K562 (cell line): ENCODE results near the gene OR2B6. TPM values are rescaled to one million over a fixed set of nuclear protein-coding genes. Genes with fewer than 3 reads are reported as not detected.

ENCODE experiments used
- ATAC-seq: fragments of 200-7000 bp; cut with Tn5 transposase; 3 replicates; pipeline ENCODE4 v1.9.1; 2020; ENCODE audit warnings: moderate library complexity
- BruUV-seq: library from RNA; stranded (reverse); fragments of 400-500 nt; replicated peaks from 2 replicates; lab custom pipeline; 2021; lab: Mats Ljungman, UMichigan
- CTCF ChIA-PET: fragments of 300-600 bp; formaldehyde crosslinking; extraction: SDS; loops from one replicate; lab custom pipeline; 2021; ENCODE audit warnings: low intra/inter-chr PET ratio; lab: Yijun Ruan, JAX
- POLR2A ChIA-PET: fragments of 300-600, 350-650 bp; sonication (Branson Sonifier 250); formaldehyde crosslinking; extraction: SDS; loops from one replicate; lab custom pipeline; 2021; ENCODE audit warnings: antibody characterized with exemption, inconsistent platforms; lab: Yijun Ruan, JAX
- DNase-seq, 4 experiments: peaks; one replicate each; pipeline versions ENCODE4 v3.0.0 to v3.0.0-alpha.2; 2011 to 2018; ENCODE audit warnings: low spot score in 3 of 4, mixed read lengths in 3 of 4; ENCODE audit errors: extremely low read depth in 1 of 4
- FAIRE-seq: peaks from 2 replicates; lab custom pipeline; 2011; peaks lifted over from hg19 to GRCh38; lab: Jason Lieb, UNC
- H2AFZ ChIP-seq: 2 replicates; pipeline ENCODE4 v1.6.0; 2011; ENCODE audit warnings: low read depth, low read length, control low read depth, inconsistent platforms
- H3K27ac ChIP-seq: fragments of 200-600 bp; 3 replicates; pipeline ENCODE4 v1.8.0; 2011; ENCODE audit warnings: low read depth, mild to moderate bottlenecking, control low read depth, inconsistent platforms, low read length, moderate library complexity, mixed read lengths; ENCODE audit errors: extremely low read depth
- H3K27me3 ChIP-seq, 2 experiments: fragments of 300-600 bp in 1 of 2; 2 replicates in 1 of 2; 3 replicates in 1 of 2; pipeline versions ENCODE4 v1.6.0 to v1.8.0; 2011; ENCODE audit warnings: inconsistent platforms in 2 of 2, low read length in 2 of 2, mild to moderate bottlenecking in 1 of 2, mixed read lengths in 1 of 2, moderate library complexity in 1 of 2; ENCODE audit not compliant: control insufficient read depth in 2 of 2, insufficient read depth in 2 of 2
- H3K36me3 ChIP-seq: fragments of 300-600 bp; 3 replicates; pipeline ENCODE4 v1.8.0; 2011; ENCODE audit warnings: mild to moderate bottlenecking, low read length, inconsistent platforms; ENCODE audit not compliant: control insufficient read depth, insufficient read depth
- H3K4me1 ChIP-seq, 2 experiments: fragments of 200-600 bp in 1 of 2; replicated peaks in 1 of 2; 2 replicates in 1 of 2; 3 replicates in 1 of 2; pipeline versions ENCODE4 v1.5.1 to v1.8.0; 2011; ENCODE audit warnings: inconsistent platforms in 2 of 2, low read length in 2 of 2, mild to moderate bottlenecking in 1 of 2, mixed read lengths in 1 of 2, moderate library complexity in 1 of 2; ENCODE audit not compliant: control insufficient read depth in 2 of 2, insufficient read depth in 2 of 2
- H3K4me2 ChIP-seq: 2 replicates; pipeline ENCODE4 v1.6.1; 2011; ENCODE audit warnings: low read length, control low read depth, inconsistent platforms, mixed read lengths; ENCODE audit not compliant: insufficient read depth
- H3K4me3 ChIP-seq: fragments of 200-600 bp; sonication (generic), shearing (Covaris generic); 2 replicates; pipeline ENCODE4 v1.5.1; 2016; ENCODE audit warnings: control low read depth, inconsistent platforms
- H3K79me2 ChIP-seq: fragments of 200-600 bp; 3 replicates; pipeline ENCODE4 v1.8.0; 2011; ENCODE audit warnings: low read length, inconsistent platforms; ENCODE audit not compliant: control insufficient read depth, insufficient read depth
- H3K9ac ChIP-seq, 2 experiments: 2 replicates each; pipeline versions ENCODE4 v1.6.0 to v1.6.1; 2011; ENCODE audit warnings: low read depth in 2 of 2, low read length in 2 of 2, control low read depth in 1 of 2, inconsistent platforms in 1 of 2, mild to moderate bottlenecking in 1 of 2, mixed read lengths in 1 of 2; ENCODE audit not compliant: insufficient read depth in 1 of 2
- H3K9me1 ChIP-seq: one replicate; pipeline ENCODE4 v1.6.0; 2011; ENCODE audit warnings: inconsistent platforms, mild to moderate bottlenecking, low read length, moderate library complexity; ENCODE audit not compliant: control insufficient read depth, insufficient read depth
- H3K9me3 ChIP-seq: replicated peaks from 2 replicates; pipeline ENCODE4 v1.5.1; 2011; ENCODE audit warnings: low read depth, low read length, inconsistent platforms; ENCODE audit not compliant: control insufficient read depth, insufficient read depth
- H4K20me1 ChIP-seq: replicated peaks from 2 replicates; pipeline ENCODE4 v1.6.1; 2011; ENCODE audit warnings: low read length, inconsistent platforms, mixed read lengths; ENCODE audit not compliant: control insufficient read depth, insufficient read depth
- C11orf30 ChIP-seq: fragments of 450-650 bp; IDR thresholded peaks from 2 replicates; pipeline ENCODE4 v1.6.1; 2016; ENCODE audit warnings: low read depth, mild to moderate bottlenecking
- CREM ChIP-seq: IDR thresholded peaks from 2 replicates; pipeline ENCODE4 v1.6.1; 2014; ENCODE audit warnings: antibody characterized with exemption, low read depth
- GABPB1 ChIP-seq: sonication (generic); formaldehyde crosslinking; IDR thresholded peaks from 2 replicates; pipeline ENCODE4 v1.8.0; 2022; ENCODE audit warnings: mild to moderate bottlenecking, missing genetic modification reagents
- KLF13 ChIP-seq: fragments of 450-650 bp; IDR thresholded peaks from 2 replicates; pipeline ENCODE4 v1.6.1; 2016; ENCODE audit warnings: missing genetic modification characterization, low read depth, mild to moderate bottlenecking, missing compliant biosample characterization, moderate library complexity, borderline replicate concordance
- RAD51 ChIP-seq: fragments of 450-650 bp; IDR thresholded peaks from 2 replicates; pipeline ENCODE4 v1.7.1; 2016; ENCODE audit warnings: low read depth, mild to moderate bottlenecking, borderline replicate concordance
- TCF7L2 ChIP-seq: fragments of 150-350 bp; IDR thresholded peaks from 2 replicates; pipeline ENCODE4 v1.6.1; 2016; ENCODE audit warnings: low read depth, mild to moderate bottlenecking, low read length, moderate library complexity
- TFAP4 ChIP-seq: sonication (generic); formaldehyde crosslinking; IDR thresholded peaks from 2 replicates; pipeline ENCODE4 v1.8.0; 2022; ENCODE audit warnings: missing genetic modification reagents, mild to moderate bottlenecking, moderate library complexity, borderline replicate concordance
- ZNF217 ChIP-seq: sonication (generic); formaldehyde crosslinking; IDR thresholded peaks from 2 replicates; pipeline ENCODE4 v1.8.0; 2022; ENCODE audit warnings: mild to moderate bottlenecking, missing genetic modification reagents
- ZNF57 ChIP-seq: fragments of 450-650 bp; formaldehyde crosslinking; IDR thresholded peaks from 2 replicates; pipeline ENCODE4 v1.4.0; 2020; ENCODE audit warnings: mild to moderate bottlenecking, moderate library complexity
- ZNF699 ChIP-seq: fragments of 250-450 bp; sonication (Bioruptor Pico); IDR thresholded peaks from 2 replicates; pipeline ENCODE4 v1.8.0; 2021; ENCODE audit warnings: mild to moderate bottlenecking, moderate library complexity; ENCODE audit not compliant: insufficient replicate concordance
- WGBS: fragments of 100-300 bp; shearing (Covaris generic); methylation state at CpG from one replicate; pipeline ENCODE4 v1.1.6; 2016; ENCODE audit warnings: low coverage, mixed read lengths; ENCODE audit not compliant: insufficient coverage; ENCODE audit errors: missing lambda C conversion rate; 5-methylcytosine and 5-hydroxymethylcytosine counted together
- in situ Hi-C: fragments of 300-500 bp; cut with MboI; formaldehyde crosslinking; loops from 4 replicates; pipeline ENCODE4 v1.15.0; 2018; ENCODE audit warnings: inconsistent platforms, mixed read lengths
- intact Hi-C: fragments of 100-400 bp; cut with micrococcal nuclease; formaldehyde crosslinking; loops from 2 replicates; pipeline ENCODE4 v1.14.2; 2022
- polyA plus RNA-seq, 8 experiments: library from polyadenylated mRNA; depleted of rRNA in 4 of 8; stranded (reverse) in 5 of 8; unstranded in 3 of 8; fragments of >200 nt; fragmentation: Nextera tagmentation in 2 of 8; fragmentation: Illumina TruSeq in 1 of 8; extraction: Ambion mirVana in 2 of 8; extraction: Trizol in 1 of 8; gene quantifications; 2 replicates each; pipeline versions ENCODE4 v1.2.1 to v1.2.3, GENCODE V29; 2011 to 2014; ENCODE audit warnings: inconsistent platforms in 1 of 8, missing spikeins in 1 of 8
- total RNA-seq, 7 experiments: library from RNA; depleted of rRNA in 6 of 7; stranded (reverse); fragments of >200 nt in 6 of 7; fragmentation: Illumina TruSeq in 2 of 7; extraction: Trizol in 2 of 7; gene quantifications; 2 replicates each; pipeline versions ENCODE4 v1.2.1 to v1.2.3, GENCODE V29; 2011 to 2021; ENCODE audit warnings: low replicate concordance in 1 of 7
- TF ChIP-seq, protein P1 (sequence below): fragments of 250-450 bp; sonication (Bioruptor Pico); IDR thresholded peaks from 2 replicates; pipeline ENCODE4 v1.5.0; 2020; ENCODE audit warnings: mild to moderate bottlenecking

The OR2B6 gene
- total and polyA plus RNA-seq, 9 of the 15 experiments (the other 6 are each of a cell fraction or from before 2014, with no cell fraction given) = 1.9 to 18.7 (median 4.4) TPM

DNA sequence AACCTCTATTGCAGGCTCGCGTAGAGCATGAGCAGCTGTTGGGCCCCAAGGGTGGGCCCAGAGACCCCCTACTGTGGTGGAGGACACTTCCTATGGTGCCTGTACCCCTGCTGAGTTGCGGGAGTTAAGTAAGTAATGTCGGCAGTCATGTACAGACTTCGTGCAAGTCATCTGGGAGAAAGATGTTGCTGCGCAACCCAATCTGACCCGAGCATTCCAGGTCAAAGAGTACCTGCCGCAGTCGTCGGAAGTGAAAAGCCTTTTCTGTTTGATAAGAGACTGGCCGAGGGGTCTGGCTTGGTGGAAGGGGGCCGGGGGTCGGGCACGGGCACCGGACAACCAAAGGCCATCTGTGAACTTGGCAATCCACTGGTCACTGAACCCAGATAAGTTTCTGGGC is 44.3 kb downstream of the OR2B6 start:
- Histone ChIP-seq H3K27me3 (no peaks in the 10 kb centered on the region), H3K9me3 (no peaks in the 10 kb centered on the region), H3K27ac (no peak overlapping the region), H2AFZ (no peak overlapping the region), H3K4me1 (peaks cover 8 to 21% of the 10 kb centered on the region in 2 experiments), H3K4me3 (no peak overlapping the region), H3K9ac (no peak overlapping the region), H3K9me1 (no peaks in the 10 kb centered on the region), H4K20me1 (no peaks in the 10 kb centered on the region), H3K79me2 (no peaks in the 10 kb centered on the region), H3K36me3 (no peaks in the 10 kb centered on the region), H3K4me2 (no peak overlapping the region)
- WGBS = 26% methylated on average over 15 of the region's 15 CpGs
- no peak for TF ChIP-seq ZNF217 (CRISPR knock-in tag)
- TF ChIP-seq TFAP4 = 0 out of 2 replicates have a peak, but pooled peaks have one; percentile 13
- FAIRE-seq = no peak
- no TSS peak for BruUV-seq
- ChIA-PET CTCF (no interaction called here), POLR2A (interaction anchor here (1.6 kb wide), 1 partner anchor 12 kb away, joined by 5 read pairs; no protein-coding TSS in a partner anchor)
- ATAC-seq = no peak
- DNase-seq = no peak
- in situ Hi-C loops (no loop called here), intact Hi-C loops (no loop called here)

GRCh38 chr6:28001751-28002150 is 44.7 kb downstream of the OR2B6 start:
- Histone ChIP-seq H3K27me3 (no peaks in the 10 kb centered on the region), H3K9me3 (no peaks in the 10 kb centered on the region), H3K27ac (no peak overlapping the region), H3K79me2 (no peaks in the 10 kb centered on the region), H3K9me1 (no peaks in the 10 kb centered on the region), H3K4me3 (no peak overlapping the region), H3K4me1 (peaks cover 8 to 21% of the 10 kb centered on the region in 2 experiments), H2AFZ (peak overlapping the region; percentile 6; the same call in 1 of the 2 replicates), H3K4me2 (no peak overlapping the region), H3K9ac (no peak overlapping the region), H3K36me3 (no peaks in the 10 kb centered on the region), H4K20me1 (no peaks in the 10 kb centered on the region)
- DNase-seq (no peak), ATAC-seq (no peak), FAIRE-seq (no peak)
- intact Hi-C loops = no loop called here
- 41% methylated on average over 5 of the region's 5 CpGs for WGBS
- ChIA-PET POLR2A (interaction anchor here (0.7 to 1.6 kb wide), 2 partner anchors 12 to 13 kb away, joined by 3 to 5 read pairs; no protein-coding TSS in a partner anchor), CTCF (no interaction called here)
- BruUV-seq = no TSS peak
- in situ Hi-C loops = no loop called here
- TF ChIP-seq, protein P1, sequence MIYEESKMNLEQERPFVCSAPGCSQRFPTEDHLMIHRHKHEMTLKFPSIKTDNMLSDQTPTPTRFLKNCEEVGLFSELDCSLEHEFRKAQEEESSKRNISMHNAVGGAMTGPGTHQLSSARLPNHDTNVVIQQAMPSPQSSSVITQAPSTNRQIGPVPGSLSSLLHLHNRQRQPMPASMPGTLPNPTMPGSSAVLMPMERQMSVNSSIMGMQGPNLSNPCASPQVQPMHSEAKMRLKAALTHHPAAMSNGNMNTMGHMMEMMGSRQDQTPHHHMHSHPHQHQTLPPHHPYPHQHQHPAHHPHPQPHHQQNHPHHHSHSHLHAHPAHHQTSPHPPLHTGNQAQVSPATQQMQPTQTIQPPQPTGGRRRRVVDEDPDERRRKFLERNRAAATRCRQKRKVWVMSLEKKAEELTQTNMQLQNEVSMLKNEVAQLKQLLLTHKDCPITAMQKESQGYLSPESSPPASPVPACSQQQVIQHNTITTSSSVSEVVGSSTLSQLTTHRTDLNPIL = no peak
- TF ChIP-seq TCF7L2 = no peak
- no peak for TF ChIP-seq C11orf30
- TF ChIP-seq RAD51 = no peak
- TF ChIP-seq KLF13 (tag) = no peak
- TF ChIP-seq GABPB1 = no peak
- TF ChIP-seq ZNF57 = no peak
- TF ChIP-seq ZNF699 = no peak
- no peak for TF ChIP-seq CREM
